NCI-H2227 (cell line): ENCODE results near the gene MBD3L3.
"Not testable (repeated sequence)": the region's sequence is repeated elsewhere in the genome, so short reads cannot be mapped to it uniquely, and the experiment has no call there.

Source experiments
- DNase-seq: peaks from one replicate; lab custom pipeline; 2025; ENCODE audit not compliant: unreplicated experiment; lab: John Stamatoyannopoulos, UW

MBD3L3 gene

GRCh38 chr19:7058576-7058975, at the start of gene MBD3L3:
Gene MBD3L3 (minus strand): TSS chr19:7058676. CDS start chr19:7058605, 71 bp downstream.
- DNase-seq, result not testable (repeated sequence)

DNA sequence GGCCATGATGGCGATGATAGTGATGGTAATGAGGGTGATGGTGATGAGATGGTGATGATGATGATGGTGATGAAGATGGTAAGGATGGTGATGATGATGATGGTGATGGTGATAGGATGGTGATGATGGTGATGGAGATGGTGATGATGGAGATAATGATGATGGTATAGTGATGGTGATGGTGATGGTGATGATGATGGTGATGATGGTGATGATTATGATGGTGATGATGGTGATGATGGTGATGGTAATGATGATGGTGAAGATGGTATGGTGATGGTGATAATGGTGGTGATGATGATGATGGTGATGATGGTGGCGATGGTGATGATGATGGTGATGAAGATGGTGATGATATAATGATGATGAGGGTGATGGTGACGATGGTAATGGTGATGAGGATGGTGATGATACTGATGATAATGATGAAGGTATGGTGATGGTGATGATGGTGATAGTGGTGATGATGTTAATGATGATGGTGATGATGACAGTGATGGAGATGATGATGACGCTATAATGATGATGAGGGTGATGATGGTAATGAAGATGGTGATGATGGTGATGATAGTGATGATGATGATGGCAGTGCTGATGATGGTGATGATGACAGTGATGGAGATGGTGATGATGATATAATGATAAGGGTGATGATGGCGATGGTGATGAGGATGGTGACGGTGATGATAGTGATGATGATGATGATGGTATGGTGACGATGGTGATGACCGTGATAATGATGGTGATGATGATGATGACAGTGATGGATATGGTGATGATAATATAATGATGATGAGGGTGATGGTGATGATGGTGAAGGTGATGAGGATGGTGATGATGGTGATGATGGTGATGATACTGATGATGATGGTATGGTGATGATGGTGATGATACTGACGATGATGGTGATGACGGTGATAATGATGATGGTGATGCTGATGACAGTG, 48.5 kb upstream of the MBD3L3 start:
- no peak for DNase-seq

DNA sequence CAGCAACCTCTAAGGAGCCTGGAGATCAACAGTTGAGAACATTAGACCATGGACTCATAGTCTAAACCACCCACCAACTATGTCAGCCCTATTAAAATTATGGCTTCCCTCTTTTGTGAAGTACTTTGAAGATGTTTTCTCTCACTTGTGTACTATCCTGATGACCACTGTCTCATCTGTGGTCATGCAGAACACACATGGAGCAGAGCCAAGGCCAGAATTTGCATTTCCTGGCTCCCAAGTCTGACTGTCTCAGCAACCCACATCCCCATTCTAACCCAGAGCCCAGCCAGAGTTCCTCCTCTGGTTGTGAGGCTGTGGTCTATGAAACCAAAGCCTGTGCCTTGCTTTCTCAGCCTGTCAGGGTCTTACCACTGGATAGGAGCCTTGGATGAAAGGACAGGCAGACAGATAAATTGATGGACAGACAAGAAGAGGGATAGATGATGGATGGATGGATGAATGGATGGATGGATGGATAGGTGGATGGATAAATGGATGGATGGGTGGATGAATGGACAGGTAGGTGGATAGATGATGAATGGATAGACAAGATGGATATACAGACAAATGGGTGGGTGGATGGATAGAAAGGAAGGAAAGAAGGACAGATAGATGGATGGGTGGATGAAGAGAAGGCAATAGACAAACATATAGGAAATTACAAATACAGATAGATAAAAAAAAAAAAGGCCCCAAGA, 46.4 kb upstream of the MBD3L3 start:
- DNase-seq, result no peak

GRCh38 chr19:7101498-7102253, 43.2 kb upstream of the MBD3L3 start:
- DNase-seq, result no peak

GRCh38 chr19:7099597-7099921, 41.1 kb upstream of the MBD3L3 start:
- no peak for DNase-seq

- peak; percentile 97 for DNase-seq
These were observed 40.5 kb upstream of the MBD3L3 start for GRCh38 chr19:7098701-7099596.

DNA sequence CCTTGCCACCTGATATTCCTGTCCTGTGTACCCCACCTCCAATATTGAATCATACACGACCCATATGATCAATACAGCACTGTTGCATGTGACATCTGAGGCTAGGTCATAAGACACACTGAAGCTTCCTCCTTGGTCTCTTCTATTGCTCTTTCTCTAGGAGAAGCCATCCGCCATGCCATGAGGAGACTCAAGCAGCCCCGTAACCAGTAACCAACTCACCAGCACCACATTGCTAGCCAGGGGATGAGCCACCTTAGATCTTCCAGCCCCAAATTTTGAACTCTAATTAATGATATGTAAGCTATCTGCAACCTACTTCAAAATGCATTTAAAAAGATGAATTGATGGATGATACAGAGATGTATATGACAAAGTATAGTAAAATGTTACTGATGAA, 39.6 kb upstream of the MBD3L3 start:
- DNase-seq, result peak; percentile 4

GRCh38 chr19:7088999-7089398, 30.5 kb upstream of the MBD3L3 start:
- no peak for DNase-seq

DNA sequence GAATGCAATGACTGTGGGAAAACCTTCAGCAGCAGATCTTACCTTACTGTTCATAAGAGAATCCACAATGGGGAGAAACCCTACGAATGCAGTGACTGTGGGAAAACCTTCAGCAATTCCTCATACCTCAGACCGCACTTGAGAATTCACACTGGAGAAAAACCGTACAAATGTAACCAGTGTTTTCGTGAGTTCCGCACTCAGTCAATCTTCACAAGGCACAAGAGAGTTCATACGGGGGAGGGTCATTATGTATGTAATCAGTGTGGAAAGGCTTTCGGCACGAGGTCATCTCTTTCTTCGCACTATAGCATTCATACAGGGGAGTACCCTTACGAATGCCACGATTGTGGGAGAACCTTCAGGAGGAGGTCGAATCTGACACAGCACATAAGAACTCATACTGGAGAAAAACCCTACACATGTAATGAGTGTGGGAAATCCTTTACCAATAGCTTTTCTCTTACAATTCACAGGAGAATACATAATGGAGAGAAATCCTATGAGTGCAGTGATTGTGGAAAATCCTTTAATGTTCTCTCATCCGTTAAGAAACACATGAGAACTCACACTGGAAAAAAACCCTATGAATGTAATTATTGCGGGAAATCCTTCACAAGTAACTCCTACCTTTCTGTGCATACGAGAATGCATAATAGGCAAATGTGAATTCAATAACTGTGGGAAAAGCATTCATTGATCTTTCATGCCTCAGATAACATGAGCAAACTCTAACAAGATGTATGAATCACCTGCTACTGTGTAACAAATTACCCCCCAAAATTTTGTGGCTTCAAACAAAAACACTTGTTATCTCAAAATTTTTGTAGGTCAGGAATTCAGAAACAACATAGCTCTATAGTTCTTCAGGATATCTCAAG, 24.8 kb upstream of the MBD3L3 start:
- no peak for DNase-seq

DNA sequence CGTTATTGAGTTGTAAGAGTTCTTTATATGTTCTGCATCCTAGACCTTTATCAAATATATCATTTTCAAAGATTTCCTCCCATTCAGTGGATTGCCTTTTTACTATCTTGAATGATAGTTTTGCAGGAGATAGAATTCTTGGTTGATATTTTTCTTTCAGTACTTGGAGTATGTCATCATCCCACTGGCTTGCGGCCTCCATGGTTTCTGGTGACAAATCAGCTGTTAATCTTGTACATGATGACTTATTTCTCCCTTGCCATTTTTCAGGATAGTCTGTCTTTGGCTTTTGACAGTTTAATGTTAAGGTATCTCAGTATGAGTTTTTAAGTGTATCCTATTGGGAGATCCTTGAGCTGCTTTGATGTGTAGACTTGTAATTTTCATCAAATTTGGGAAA, 19.5 kb upstream of the MBD3L3 start:
- no peak for DNase-seq

DNA sequence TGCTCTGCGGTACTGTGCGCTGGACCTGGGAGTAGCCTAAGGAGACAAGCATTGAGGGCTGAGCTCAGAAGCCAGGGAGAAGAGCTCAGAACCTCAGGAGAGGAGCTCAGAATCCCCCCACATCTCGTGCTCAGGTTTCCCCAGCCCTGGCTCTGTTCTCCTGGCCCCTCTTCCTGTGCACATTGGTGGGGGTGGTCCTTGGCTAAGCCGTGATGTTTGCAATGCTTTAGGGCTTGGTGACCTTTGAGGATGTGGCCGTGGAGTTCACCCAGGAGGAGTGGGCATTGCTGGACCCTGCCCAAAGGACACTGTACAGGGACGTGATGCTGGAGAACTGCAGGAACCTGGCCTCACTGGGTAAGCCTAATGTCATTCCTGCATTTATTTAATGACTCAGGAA, 17.7 kb upstream of the MBD3L3 start:
- DNase-seq, result no peak

- DNase-seq, result no peak
These were observed 16.3 kb upstream of the MBD3L3 start for GRCh38 chr19:7074705-7075282.

DNA sequence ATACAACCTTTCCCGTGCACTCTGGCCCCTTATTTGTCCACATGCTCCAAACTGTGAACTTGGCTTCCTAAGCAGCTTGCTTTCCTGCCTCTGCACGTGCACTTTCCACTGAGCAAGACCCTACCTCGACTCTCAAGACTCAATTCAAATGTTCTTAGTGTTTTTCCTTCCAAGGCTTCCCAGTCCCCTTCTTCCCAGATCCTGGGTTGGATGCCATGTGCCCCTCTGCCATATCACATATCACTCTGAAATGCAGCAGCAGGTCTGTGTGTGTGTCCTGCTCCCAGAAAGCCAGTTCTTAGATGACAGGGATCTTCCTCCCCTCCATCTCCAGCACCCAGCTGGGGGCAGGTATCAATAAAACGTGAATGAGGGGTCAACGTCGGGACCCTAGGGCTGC, 14.1 kb upstream of the MBD3L3 start:
- no peak for DNase-seq

DNA sequence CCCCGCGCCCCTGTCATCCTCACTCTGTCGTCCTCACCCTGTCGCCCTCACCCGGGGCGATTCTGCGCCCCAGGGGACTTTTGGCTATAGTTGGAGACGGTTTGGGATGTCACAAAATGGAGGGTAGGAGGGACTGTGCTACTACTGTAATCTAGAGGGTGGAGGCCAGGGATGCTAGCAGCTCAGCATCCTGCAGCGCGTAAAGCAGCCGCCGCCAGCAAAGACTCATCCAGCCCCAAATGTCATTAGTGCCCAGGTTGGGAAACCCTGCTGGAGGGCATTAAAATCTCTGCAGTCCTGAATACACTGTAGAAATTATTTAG, 11.4 kb upstream of the MBD3L3 start:
- DNase-seq, result no peak

DNA sequence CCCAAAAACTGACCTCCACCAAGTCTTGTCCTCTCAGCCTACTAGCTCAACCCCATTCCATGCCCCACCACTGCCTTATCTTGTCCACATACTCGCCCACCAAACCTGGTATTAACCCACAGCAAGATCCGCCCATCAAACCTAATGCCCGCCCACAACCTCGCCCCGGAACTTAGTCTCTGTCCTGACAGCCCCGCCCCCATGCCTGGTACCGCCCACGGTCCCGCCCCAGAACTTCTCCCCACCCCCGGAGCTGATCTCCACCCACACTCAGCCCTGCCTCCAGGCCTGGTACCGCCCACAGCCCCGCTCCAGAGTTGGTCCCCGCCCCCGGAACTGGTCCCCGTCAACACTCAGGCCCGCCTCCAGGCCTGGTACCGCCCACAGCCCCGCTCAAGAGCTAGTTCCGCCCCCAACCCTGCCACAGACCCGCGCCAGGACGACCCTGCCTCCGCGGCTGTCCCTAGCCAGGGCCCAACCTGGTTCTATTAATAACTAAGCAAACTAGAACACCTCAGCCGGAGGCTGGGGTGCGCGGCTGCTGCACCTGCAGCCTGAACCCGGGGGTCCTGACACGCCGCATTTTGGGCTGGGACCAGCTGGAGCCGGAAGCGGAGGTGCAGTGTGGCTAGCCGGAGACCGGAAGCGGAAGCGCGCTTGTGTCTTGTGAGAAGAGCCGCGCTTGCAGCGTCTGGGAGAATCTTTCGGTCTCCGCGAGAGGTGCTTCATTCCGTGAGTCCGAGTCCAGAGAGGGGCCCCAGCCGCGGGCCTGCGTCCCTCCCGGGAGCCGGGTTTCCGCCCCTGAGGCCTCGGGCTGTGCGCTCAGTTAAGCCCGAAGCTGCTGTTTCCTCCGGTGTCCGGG, 10.8 kb upstream of the MBD3L3 start, which contains the start of gene ZNF557:
Gene ZNF557 (plus strand): TSS at position 662 of the 862 bp plus-strand sequence. CDS start 5,372 bp downstream, outside the sequence.
- DNase-seq, result peak; percentile 95

- DNase-seq, result no peak
These were observed 10.1 kb upstream of the MBD3L3 start for GRCh38 chr19:7068599-7068998.

DNA sequence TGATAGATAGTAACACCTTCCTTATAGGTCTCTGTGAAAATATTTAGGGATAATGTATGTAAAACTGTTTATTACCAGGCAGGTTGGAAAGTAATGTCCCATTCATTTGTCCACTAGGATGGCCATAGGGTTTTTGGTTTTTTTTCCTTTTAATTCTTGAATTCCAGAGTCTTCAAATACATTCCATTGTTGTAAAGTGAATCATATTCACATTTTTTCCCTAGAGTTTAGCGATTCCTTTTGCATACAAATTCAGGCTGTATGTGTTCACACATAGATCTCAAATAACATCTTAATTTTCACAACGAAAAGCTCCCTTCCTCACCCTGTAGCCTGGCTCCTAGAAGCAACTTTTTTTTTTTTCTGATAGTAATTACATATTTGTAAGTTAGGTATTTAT, 9.2 kb upstream of the MBD3L3 start:
- no peak for DNase-seq

DNA sequence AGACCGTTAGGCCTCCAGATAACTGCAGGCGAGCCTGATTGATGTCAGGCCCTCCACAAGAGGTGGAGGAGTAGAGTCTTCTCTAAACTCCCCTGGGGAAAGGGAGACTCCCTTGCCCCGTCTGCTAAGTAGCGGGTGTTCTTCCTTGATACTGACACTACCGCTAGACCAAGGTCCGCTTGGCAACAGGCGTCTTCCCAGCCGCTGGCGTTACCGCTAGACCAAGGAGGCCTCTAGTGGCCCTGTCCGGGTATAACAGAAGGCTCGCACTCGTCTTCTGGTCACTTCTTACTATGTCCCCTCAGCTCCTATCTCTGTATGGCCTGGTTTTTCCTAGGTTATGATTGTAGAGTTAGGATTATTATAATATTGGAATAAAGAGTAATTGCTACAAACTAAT, 8.6 kb upstream of the MBD3L3 start:
- peak; percentile 34 for DNase-seq
